CD14-positive monocyte (primary cell): ENCODE results near the gene PYGB. TPM values are rescaled to one million over a fixed set of nuclear protein-coding genes. Genes with fewer than 3 reads are reported as not detected.
"Not testable (repeated sequence)": the region's sequence is repeated elsewhere in the genome, so short reads cannot be mapped to it uniquely, and the experiment has no call there.

Experiments used
- DNase-seq, 3 donors: peaks; one replicate each; pipeline ENCODE4 v3.0.0-alpha.2; 2011 to 2022
- H2AFZ ChIP-seq: 2 replicates; pipeline ENCODE4 v1.6.0; 2012; ENCODE audit warnings: mild to moderate bottlenecking, low read depth, low read length, inconsistent platforms; ENCODE audit not compliant: insufficient read depth, poor library complexity, severe bottlenecking
- H3K27ac ChIP-seq, 2 donors: 1 replicate in 1 of 2; 2 replicates in 1 of 2; pipeline ENCODE4 v1.5.1; 2012 to 2013; ENCODE audit warnings: low read length in 2 of 2, control low read depth in 1 of 2, inconsistent platforms in 1 of 2, low read depth in 1 of 2, mild to moderate bottlenecking in 1 of 2
- H3K27me3 ChIP-seq, 2 donors: one replicate each; pipeline versions ENCODE4 v1.6.0 to v1.6.1; 2011 to 2013; ENCODE audit warnings: low read length in 2 of 2; ENCODE audit not compliant: control insufficient read depth in 2 of 2, insufficient read depth in 2 of 2
- H3K36me3 ChIP-seq, 2 donors: replicated peaks in 1 of 2; 1 replicate in 1 of 2; 2 replicates in 1 of 2; pipeline versions ENCODE4 v1.5.1 to v1.6.1; 2012 to 2013; ENCODE audit warnings: low read length in 2 of 2, control low read depth in 1 of 2, inconsistent platforms in 1 of 2, mild to moderate bottlenecking in 1 of 2; ENCODE audit not compliant: insufficient read depth in 2 of 2, control insufficient read depth in 1 of 2
- H3K4me1 ChIP-seq, 2 donors: 1 replicate in 1 of 2; 2 replicates in 1 of 2; pipeline versions ENCODE4 v1.5.1 to v1.6.1; 2012 to 2013; ENCODE audit warnings: low read length in 2 of 2, control low read depth in 1 of 2, inconsistent platforms in 1 of 2, mild to moderate bottlenecking in 1 of 2, moderate library complexity in 1 of 2; ENCODE audit not compliant: insufficient read depth in 2 of 2, control insufficient read depth in 1 of 2
- H3K4me2 ChIP-seq: replicated peaks from 2 replicates; pipeline ENCODE3; 2012; ENCODE audit warnings: low read length, moderate library complexity, mild to moderate bottlenecking; ENCODE audit not compliant: poor library complexity, severe bottlenecking; ENCODE audit errors: extremely low read depth
- H3K4me3 ChIP-seq, 3 experiments: fragments of 200-600 bp in 1 of 3; sonication (generic) in 1 of 3; replicated peaks in 1 of 3; 1 replicate in 2 of 3; 2 replicates in 1 of 3; pipeline ENCODE4 v1.5.1; 2011 to 2013; ENCODE audit warnings: low read length in 3 of 3, mild to moderate bottlenecking in 3 of 3, control low read depth in 2 of 3, low read depth in 2 of 3, inconsistent platforms in 1 of 3, moderate library complexity in 1 of 3
- H3K79me2 ChIP-seq: 2 replicates; pipeline ENCODE4 v1.6.0; 2012; ENCODE audit warnings: mild to moderate bottlenecking, control low read depth, inconsistent platforms, low read length, moderate library complexity; ENCODE audit not compliant: insufficient read depth
- H3K9ac ChIP-seq: 2 replicates; pipeline ENCODE4 v1.6.0; 2017; ENCODE audit warnings: low read length, mild to moderate bottlenecking; ENCODE audit not compliant: insufficient read depth, poor library complexity, severe bottlenecking
- H3K9me3 ChIP-seq, 2 donors: replicated peaks in 1 of 2; 1 replicate in 1 of 2; 2 replicates in 1 of 2; pipeline versions ENCODE4 v1.5.1 to v1.6.1; 2012 to 2013; ENCODE audit warnings: low read length in 2 of 2, control low read depth in 1 of 2; ENCODE audit not compliant: control insufficient read depth in 1 of 2, insufficient read depth in 1 of 2
- H4K20me1 ChIP-seq: 2 replicates; pipeline ENCODE4 v1.6.0; 2012; ENCODE audit warnings: mild to moderate bottlenecking, low read length, control low read depth, moderate library complexity; ENCODE audit not compliant: insufficient read depth
- H3K27ac Mint-ChIP-seq, 7 donors: one replicate each; pipeline ENCODE4 v1.8.0; 2020; ENCODE audit warnings: mild to moderate bottlenecking in 7 of 7, mixed read lengths in 7 of 7, moderate library complexity in 6 of 7, inconsistent platforms in 2 of 7
- H3K27me3 Mint-ChIP-seq, 3 donors: one replicate each; pipeline ENCODE4 v1.8.0; 2021 to 2022; ENCODE audit warnings: low read depth in 3 of 3, mild to moderate bottlenecking in 3 of 3, mixed read lengths in 3 of 3, moderate library complexity in 3 of 3, inconsistent platforms in 1 of 3
- H3K36me3 Mint-ChIP-seq, 2 donors: one replicate each; pipeline ENCODE4 v1.8.0; 2020; ENCODE audit warnings: mixed read lengths in 2 of 2, inconsistent platforms in 1 of 2, mild to moderate bottlenecking in 1 of 2
- H3K4me1 Mint-ChIP-seq: one replicate; pipeline ENCODE4 v1.8.0; 2020; ENCODE audit warnings: mild to moderate bottlenecking, mixed read lengths
- H3K4me3 Mint-ChIP-seq, 2 donors: one replicate each; pipeline ENCODE4 v1.8.0; 2020; ENCODE audit warnings: mild to moderate bottlenecking in 2 of 2, mixed read lengths in 2 of 2, moderate library complexity in 1 of 2
- H3K9me3 Mint-ChIP-seq, 7 donors: one replicate each; pipeline ENCODE4 v1.8.0; 2020 to 2022; ENCODE audit warnings: mixed read lengths in 7 of 7, mild to moderate bottlenecking in 6 of 7, moderate library complexity in 6 of 7, inconsistent platforms in 2 of 7
- WGBS: methylation state at CpG from one replicate; pipeline ENCODE4 v1.1.5; 2013; ENCODE audit warnings: missing lambda C conversion rate; ENCODE audit not compliant: insufficient coverage; 5-methylcytosine and 5-hydroxymethylcytosine counted together
- intact Hi-C, 2 donors: fragments of 100-400 bp; cut with micrococcal nuclease; formaldehyde crosslinking; loops; one replicate each; pipeline versions ENCODE4 v1.15.0 to v1.15.1; 2023
- polyA plus RNA-seq, 3 donors: library from polyadenylated mRNA; depleted of rRNA in 1 of 3; unstranded in 2 of 3; stranded (reverse) in 1 of 3; fragments of 300-500 nt in 2 of 3; fragments of >200 nt in 1 of 3; fragmentation: Illumina TruSeq in 2 of 3; gene quantifications; 1 replicate in 2 of 3; 2 replicates in 1 of 3; pipeline ENCODE4 v1.2.3, GENCODE V29; 2012 to 2021
- TF ChIP-seq, protein P1 (sequence below): fragments of 200-600 bp; IDR thresholded peaks from one replicate; pipeline ENCODE4 v1.8.0; 2022; ENCODE audit warnings: antibody characterized with exemption, mild to moderate bottlenecking

The PYGB gene
- polyA plus RNA-seq, 3 donors, result 26.6 to 33.2 (median 26.7) TPM

GRCh38 chr20:25310921-25311728, 63.2 kb downstream of the PYGB start:
- Histone ChIP-seq H3K9ac (peak overlapping the region; percentile 67), H3K27me3 (no peaks in the 10 kb centered on the region), H2AFZ (peak overlapping the region; percentile 66), H3K9me3 (no peaks in the 10 kb centered on the region), H3K4me3 (peak overlapping the region; percentile 14 to 64 (median 31)), H3K79me2 (no peaks in the 10 kb centered on the region), H4K20me1 (no peaks in the 10 kb centered on the region), H3K27ac (peak overlapping the region; percentile 82 to 92), H3K4me1 (peaks cover 25 to 28% of the 10 kb centered on the region in 2 donors), H3K36me3 (peaks cover 12 to 44% of the 10 kb centered on the region in 2 donors), H3K4me2 (peak overlapping the region; percentile 69)
- intact Hi-C loops, result loop anchor here (5.0 to 10.0 kb wide), 2 partner anchors 86 to 316 kb away; partner anchors contain the start of gene APMAP (in 1 of the 2)
- 100% methylated on average over 2 of the region's 6 CpGs for WGBS
- Mint-ChIP-seq H3K27me3 (peaks cover 0 to 2% (median 0%) of the 10 kb centered on the region in 3 donors), H3K9me3 (no peaks in the 10 kb centered on the region), H3K27ac (peak overlapping the region; percentile 92 to 100 (median 96)), H3K4me1 (peaks cover 29% of the 10 kb centered on the region), H3K36me3 (peaks cover 23 to 59% of the 10 kb centered on the region in 2 donors), H3K4me3 (peak overlapping the region; percentile 81 to 96)
- DNase-seq, result no peak
- TF ChIP-seq, protein P1, sequence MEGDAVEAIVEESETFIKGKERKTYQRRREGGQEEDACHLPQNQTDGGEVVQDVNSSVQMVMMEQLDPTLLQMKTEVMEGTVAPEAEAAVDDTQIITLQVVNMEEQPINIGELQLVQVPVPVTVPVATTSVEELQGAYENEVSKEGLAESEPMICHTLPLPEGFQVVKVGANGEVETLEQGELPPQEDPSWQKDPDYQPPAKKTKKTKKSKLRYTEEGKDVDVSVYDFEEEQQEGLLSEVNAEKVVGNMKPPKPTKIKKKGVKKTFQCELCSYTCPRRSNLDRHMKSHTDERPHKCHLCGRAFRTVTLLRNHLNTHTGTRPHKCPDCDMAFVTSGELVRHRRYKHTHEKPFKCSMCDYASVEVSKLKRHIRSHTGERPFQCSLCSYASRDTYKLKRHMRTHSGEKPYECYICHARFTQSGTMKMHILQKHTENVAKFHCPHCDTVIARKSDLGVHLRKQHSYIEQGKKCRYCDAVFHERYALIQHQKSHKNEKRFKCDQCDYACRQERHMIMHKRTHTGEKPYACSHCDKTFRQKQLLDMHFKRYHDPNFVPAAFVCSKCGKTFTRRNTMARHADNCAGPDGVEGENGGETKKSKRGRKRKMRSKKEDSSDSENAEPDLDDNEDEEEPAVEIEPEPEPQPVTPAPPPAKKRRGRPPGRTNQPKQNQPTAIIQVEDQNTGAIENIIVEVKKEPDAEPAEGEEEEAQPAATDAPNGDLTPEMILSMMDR, result no peak

DNA sequence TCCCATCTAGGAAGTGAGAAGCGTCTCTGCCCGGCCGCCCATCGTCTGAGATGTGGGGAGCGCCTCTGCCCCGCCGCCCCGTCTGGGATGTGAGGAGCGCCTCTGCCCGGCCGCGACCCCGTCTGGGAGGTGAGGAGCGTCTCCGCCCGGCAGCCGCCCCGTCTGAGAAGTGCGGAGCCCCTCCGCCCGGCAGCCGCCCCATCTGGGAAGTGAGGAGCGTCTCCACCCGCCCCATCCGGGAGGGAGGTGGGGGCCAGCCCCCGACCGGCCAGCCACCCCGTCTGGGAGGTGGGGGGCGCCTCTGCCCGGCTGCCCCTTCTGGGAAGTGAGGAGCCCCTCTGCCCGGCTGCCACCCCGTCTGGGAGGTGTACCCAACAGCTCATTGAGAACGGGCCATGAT, 64.8 kb downstream of the PYGB start:
- H3K4me3 Mint-ChIP-seq, H3K4me2 ChIP-seq, H3K27me3 ChIP-seq, H3K9me3 ChIP-seq, H3K9ac ChIP-seq, H3K27me3 Mint-ChIP-seq, H3K9me3 Mint-ChIP-seq, H3K27ac Mint-ChIP-seq, DNase-seq, H2AFZ ChIP-seq, H3K4me3 ChIP-seq, H3K27ac ChIP-seq, H3K79me2 ChIP-seq, H4K20me1 ChIP-seq: not testable (repeated sequence)
- H3K4me1 ChIP-seq, result peaks cover 33 to 36% of the 10 kb centered on the region in 2 donors
- intact Hi-C loops, result loop anchor here (5.0 to 10.0 kb wide), 2 partner anchors 85 to 318 kb away; partner anchors contain the start of gene APMAP (in 1 of the 2)
- peaks cover 39% of the 10 kb centered on the region for H3K4me1 Mint-ChIP-seq
- WGBS, result 82% methylated on average over 13 of the region's 33 CpGs
- H3K36me3 Mint-ChIP-seq, result peaks cover 18 to 55% of the 10 kb centered on the region in 2 donors
- H3K36me3 ChIP-seq, result peaks cover 7 to 30% of the 10 kb centered on the region in 2 donors
